WTC11 (cell line): ENCODE data around the gene ITPR2. TPM values are rescaled to one million over a fixed set of nuclear protein-coding genes. Genes with fewer than 3 reads are reported as not detected.
A peak's percentile ranks its signal among the peaks of the same experiment; 100 is the strongest.

Source experiments
- ATAC-seq: fragments of 200-7000 bp; cut with Tn5 transposase; 2 replicates; pipeline ENCODE4 v1.10.0; 2021; ENCODE audit warnings: mild to moderate bottlenecking, moderate library complexity
- CTCF ChIA-PET: fragments of 300-600 bp; sonication (Branson Sonifier 250); formaldehyde crosslinking; loops from one replicate; lab custom pipeline; 2021; ENCODE audit warnings: antibody characterized with exemption; lab: Charles Lee
- POLR2A ChIA-PET: fragments of 350-600 bp; sonication (Branson Sonifier 250); formaldehyde crosslinking; loops from one replicate; lab custom pipeline; 2021; ENCODE audit warnings: antibody characterized with exemption; lab: Charles Lee
- DNase-seq: peaks from one replicate; pipeline ENCODE4 v3.0.0; 2021; ENCODE audit warnings: low spot score
- H3K27ac Mint-ChIP-seq: 2 replicates; pipeline ENCODE4 v1.8.0; 2021; ENCODE audit warnings: mixed read lengths
- H3K27me3 Mint-ChIP-seq: 2 replicates; pipeline ENCODE4 v1.8.0; 2021; ENCODE audit warnings: low read depth, mild to moderate bottlenecking, moderate library complexity, mixed read lengths
- H3K36me3 Mint-ChIP-seq: 2 replicates; pipeline ENCODE4 v1.8.0; 2021; ENCODE audit warnings: mixed read lengths
- H3K4me1 Mint-ChIP-seq: 2 replicates; pipeline ENCODE4 v1.8.0; 2022; ENCODE audit warnings: mixed read lengths
- H3K4me3 Mint-ChIP-seq: 2 replicates; pipeline ENCODE4 v1.8.0; 2021; ENCODE audit warnings: mild to moderate bottlenecking, moderate library complexity, mixed read lengths
- H3K9me3 Mint-ChIP-seq: 2 replicates; pipeline ENCODE4 v1.8.0; 2021; ENCODE audit warnings: mixed read lengths
- CREB1 ChIP-seq: sonication (generic); formaldehyde crosslinking; IDR thresholded peaks from 2 replicates; pipeline ENCODE4 v1.8.0; 2023; ENCODE audit warnings: mild to moderate bottlenecking, missing genetic modification reagents
- ETV6 ChIP-seq: sonication (generic); formaldehyde crosslinking; IDR thresholded peaks from 2 replicates; pipeline ENCODE4 v1.8.1; 2022; ENCODE audit warnings: mild to moderate bottlenecking, missing genetic modification reagents
- FOXK1 ChIP-seq: sonication (generic); formaldehyde crosslinking; IDR thresholded peaks from 2 replicates; pipeline ENCODE4 v1.8.0; 2022; ENCODE audit warnings: mild to moderate bottlenecking, moderate library complexity, missing genetic modification reagents
- MYBL2 ChIP-seq: sonication (generic); formaldehyde crosslinking; IDR thresholded peaks from 2 replicates; pipeline ENCODE4 v1.8.1; 2023; ENCODE audit warnings: mild to moderate bottlenecking, moderate library complexity, missing genetic modification reagents
- OVOL2 ChIP-seq: fragments of 250-450 bp; sonication (Bioruptor Pico); IDR thresholded peaks from 2 replicates; pipeline ENCODE4 v1.9.0; 2021; ENCODE audit warnings: mild to moderate bottlenecking, borderline replicate concordance
- total RNA-seq: library from RNA; stranded (reverse); gene quantifications from 3 replicates; pipeline ENCODE4 v1.2.3, GENCODE V29; 2021
- TF ChIP-seq, protein P1 (sequence below): fragments of 250-450 bp; sonication (Bioruptor Pico); IDR thresholded peaks from 2 replicates; pipeline ENCODE4 v1.9.0; 2021; ENCODE audit warnings: mild to moderate bottlenecking, borderline replicate concordance
- TF ChIP-seq, protein P2 (sequence below): fragments of 250-450 bp; sonication (Bioruptor Pico); IDR thresholded peaks from 2 replicates; pipeline ENCODE4 v1.9.0; 2021; ENCODE audit warnings: mild to moderate bottlenecking
- TF ChIP-seq, protein P3 (sequence below): sonication (generic); formaldehyde crosslinking; IDR thresholded peaks from 2 replicates; pipeline ENCODE4 v1.8.0; 2023; ENCODE audit warnings: missing genetic modification reagents, mild to moderate bottlenecking, borderline replicate concordance
- TF ChIP-seq, protein P4 (sequence below): sonication (generic); formaldehyde crosslinking; IDR thresholded peaks from 2 replicates; pipeline ENCODE4 v1.8.0; 2022; ENCODE audit warnings: mild to moderate bottlenecking, missing genetic modification reagents
- TF ChIP-seq, protein P5 (sequence below): sonication (generic); formaldehyde crosslinking; IDR thresholded peaks from 2 replicates; pipeline ENCODE4 v1.8.1; 2023; ENCODE audit warnings: mild to moderate bottlenecking, missing genetic modification reagents

ITPR2 gene
- total RNA-seq, 1 experiment from 2014 or later, result 50.7 TPM

DNA sequence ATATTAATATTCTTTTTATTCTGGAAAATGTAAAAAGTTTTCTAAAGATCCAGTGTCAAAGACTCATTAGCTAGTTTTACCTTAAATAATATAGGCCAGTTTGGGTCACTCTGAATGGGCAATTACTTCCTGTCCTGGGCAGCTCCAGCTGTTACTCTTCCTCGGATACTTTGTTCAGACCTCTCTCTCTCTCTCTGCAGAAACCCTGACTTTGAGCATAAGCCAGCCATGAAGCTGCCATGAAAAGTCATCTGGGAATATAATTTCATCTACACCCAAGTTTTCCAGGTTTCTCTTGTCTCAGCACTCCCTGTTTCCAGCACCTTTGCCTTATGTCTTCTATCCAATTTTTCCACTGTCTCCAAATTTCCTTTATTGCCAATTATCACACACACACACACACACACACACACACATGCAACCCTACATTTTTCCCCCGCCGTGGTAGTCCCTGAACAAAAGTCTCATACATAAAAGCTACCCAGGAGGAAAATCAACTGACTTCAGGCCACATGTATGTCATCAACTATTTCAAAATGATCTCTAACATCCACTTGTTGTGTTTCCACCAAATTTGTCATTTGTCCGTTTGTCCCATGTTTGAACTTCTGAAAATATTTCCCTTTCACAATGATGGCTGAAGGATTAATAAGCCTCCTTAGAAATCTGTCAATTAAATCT is 319.5 kb downstream of the ITPR2 start (continued):
- TF ChIP-seq, protein P1, sequence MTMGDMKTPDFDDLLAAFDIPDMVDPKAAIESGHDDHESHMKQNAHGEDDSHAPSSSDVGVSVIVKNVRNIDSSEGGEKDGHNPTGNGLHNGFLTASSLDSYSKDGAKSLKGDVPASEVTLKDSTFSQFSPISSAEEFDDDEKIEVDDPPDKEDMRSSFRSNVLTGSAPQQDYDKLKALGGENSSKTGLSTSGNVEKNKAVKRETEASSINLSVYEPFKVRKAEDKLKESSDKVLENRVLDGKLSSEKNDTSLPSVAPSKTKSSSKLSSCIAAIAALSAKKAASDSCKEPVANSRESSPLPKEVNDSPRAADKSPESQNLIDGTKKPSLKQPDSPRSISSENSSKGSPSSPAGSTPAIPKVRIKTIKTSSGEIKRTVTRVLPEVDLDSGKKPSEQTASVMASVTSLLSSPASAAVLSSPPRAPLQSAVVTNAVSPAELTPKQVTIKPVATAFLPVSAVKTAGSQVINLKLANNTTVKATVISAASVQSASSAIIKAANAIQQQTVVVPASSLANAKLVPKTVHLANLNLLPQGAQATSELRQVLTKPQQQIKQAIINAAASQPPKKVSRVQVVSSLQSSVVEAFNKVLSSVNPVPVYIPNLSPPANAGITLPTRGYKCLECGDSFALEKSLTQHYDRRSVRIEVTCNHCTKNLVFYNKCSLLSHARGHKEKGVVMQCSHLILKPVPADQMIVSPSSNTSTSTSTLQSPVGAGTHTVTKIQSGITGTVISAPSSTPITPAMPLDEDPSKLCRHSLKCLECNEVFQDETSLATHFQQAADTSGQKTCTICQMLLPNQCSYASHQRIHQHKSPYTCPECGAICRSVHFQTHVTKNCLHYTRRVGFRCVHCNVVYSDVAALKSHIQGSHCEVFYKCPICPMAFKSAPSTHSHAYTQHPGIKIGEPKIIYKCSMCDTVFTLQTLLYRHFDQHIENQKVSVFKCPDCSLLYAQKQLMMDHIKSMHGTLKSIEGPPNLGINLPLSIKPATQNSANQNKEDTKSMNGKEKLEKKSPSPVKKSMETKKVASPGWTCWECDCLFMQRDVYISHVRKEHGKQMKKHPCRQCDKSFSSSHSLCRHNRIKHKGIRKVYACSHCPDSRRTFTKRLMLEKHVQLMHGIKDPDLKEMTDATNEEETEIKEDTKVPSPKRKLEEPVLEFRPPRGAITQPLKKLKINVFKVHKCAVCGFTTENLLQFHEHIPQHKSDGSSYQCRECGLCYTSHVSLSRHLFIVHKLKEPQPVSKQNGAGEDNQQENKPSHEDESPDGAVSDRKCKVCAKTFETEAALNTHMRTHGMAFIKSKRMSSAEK (CRISPR knock-in tag), result no peak
- TF ChIP-seq MYBL2 (CRISPR knock-in tag), result no peak

DNA sequence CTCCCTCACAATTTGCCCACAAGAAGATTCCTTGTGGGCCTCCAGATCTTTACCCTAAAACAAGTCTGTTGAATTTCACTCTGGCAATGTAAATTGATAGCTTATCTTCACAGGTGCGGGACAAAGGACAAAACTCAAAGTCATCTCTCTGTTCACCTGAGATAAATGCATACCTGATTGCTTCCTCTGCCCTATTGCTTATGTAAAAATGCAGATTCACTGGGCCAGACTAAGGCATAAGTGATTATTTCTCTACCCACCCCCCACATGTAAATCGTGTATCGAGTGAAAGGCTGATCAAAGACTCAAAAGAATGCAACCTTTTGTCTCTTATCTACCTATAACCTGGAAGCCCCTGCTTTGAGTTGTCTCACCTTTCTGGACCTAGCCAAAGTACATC is 320.8 kb downstream of the ITPR2 start:
- ChIA-PET POLR2A (no interaction called here), CTCF (interaction anchor here (1.0 kb wide), 2 partner anchors 9 to 13 kb away, joined by 4 to 5 read pairs; no protein-coding TSS in a partner anchor)
- H3K4me1 Mint-ChIP-seq, result peaks cover 75% of the 10 kb centered on the region
- no peaks in the 10 kb centered on the region for H3K36me3 Mint-ChIP-seq
- no peaks in the 10 kb centered on the region for H3K9me3 Mint-ChIP-seq
- TF ChIP-seq OVOL2, result no peak
- TF ChIP-seq, protein P2, sequence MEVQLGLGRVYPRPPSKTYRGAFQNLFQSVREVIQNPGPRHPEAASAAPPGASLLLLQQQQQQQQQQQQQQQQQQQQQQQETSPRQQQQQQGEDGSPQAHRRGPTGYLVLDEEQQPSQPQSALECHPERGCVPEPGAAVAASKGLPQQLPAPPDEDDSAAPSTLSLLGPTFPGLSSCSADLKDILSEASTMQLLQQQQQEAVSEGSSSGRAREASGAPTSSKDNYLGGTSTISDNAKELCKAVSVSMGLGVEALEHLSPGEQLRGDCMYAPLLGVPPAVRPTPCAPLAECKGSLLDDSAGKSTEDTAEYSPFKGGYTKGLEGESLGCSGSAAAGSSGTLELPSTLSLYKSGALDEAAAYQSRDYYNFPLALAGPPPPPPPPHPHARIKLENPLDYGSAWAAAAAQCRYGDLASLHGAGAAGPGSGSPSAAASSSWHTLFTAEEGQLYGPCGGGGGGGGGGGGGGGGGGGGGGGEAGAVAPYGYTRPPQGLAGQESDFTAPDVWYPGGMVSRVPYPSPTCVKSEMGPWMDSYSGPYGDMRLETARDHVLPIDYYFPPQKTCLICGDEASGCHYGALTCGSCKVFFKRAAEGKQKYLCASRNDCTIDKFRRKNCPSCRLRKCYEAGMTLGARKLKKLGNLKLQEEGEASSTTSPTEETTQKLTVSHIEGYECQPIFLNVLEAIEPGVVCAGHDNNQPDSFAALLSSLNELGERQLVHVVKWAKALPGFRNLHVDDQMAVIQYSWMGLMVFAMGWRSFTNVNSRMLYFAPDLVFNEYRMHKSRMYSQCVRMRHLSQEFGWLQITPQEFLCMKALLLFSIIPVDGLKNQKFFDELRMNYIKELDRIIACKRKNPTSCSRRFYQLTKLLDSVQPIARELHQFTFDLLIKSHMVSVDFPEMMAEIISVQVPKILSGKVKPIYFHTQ (CRISPR knock-in tag), result no peak
- TF ChIP-seq, protein P3, sequence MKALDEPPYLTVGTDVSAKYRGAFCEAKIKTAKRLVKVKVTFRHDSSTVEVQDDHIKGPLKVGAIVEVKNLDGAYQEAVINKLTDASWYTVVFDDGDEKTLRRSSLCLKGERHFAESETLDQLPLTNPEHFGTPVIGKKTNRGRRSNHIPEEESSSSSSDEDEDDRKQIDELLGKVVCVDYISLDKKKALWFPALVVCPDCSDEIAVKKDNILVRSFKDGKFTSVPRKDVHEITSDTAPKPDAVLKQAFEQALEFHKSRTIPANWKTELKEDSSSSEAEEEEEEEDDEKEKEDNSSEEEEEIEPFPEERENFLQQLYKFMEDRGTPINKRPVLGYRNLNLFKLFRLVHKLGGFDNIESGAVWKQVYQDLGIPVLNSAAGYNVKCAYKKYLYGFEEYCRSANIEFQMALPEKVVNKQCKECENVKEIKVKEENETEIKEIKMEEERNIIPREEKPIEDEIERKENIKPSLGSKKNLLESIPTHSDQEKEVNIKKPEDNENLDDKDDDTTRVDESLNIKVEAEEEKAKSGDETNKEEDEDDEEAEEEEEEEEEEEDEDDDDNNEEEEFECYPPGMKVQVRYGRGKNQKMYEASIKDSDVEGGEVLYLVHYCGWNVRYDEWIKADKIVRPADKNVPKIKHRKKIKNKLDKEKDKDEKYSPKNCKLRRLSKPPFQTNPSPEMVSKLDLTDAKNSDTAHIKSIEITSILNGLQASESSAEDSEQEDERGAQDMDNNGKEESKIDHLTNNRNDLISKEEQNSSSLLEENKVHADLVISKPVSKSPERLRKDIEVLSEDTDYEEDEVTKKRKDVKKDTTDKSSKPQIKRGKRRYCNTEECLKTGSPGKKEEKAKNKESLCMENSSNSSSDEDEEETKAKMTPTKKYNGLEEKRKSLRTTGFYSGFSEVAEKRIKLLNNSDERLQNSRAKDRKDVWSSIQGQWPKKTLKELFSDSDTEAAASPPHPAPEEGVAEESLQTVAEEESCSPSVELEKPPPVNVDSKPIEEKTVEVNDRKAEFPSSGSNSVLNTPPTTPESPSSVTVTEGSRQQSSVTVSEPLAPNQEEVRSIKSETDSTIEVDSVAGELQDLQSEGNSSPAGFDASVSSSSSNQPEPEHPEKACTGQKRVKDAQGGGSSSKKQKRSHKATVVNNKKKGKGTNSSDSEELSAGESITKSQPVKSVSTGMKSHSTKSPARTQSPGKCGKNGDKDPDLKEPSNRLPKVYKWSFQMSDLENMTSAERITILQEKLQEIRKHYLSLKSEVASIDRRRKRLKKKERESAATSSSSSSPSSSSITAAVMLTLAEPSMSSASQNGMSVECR (CRISPR knock-in tag), result no peak
- no peak for DNase-seq
- no peaks in the 10 kb centered on the region for H3K27me3 Mint-ChIP-seq
- peak overlapping the region; percentile 93 for H3K27ac Mint-ChIP-seq
- ATAC-seq, result no peak
- H3K4me3 Mint-ChIP-seq, result 0 out of 2 replicates have a peak overlapping the region, but pooled peaks have one; percentile 6

DNA sequence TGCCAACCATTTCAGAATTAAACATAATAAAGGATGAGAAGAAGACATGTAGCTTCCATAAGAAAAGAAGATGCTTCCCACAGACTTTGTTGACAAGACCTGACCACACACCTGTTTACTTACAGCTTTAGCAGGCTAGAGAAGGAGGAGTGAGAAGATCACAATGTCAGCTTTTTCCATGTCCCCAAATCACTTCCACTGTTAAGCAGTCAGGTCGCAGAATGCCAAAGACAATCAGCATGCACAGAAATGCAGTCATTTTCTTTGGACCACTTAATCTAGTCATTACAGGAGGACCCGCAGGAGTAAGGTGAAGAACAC is 322.7 kb downstream of the ITPR2 start:
- POLR2A ChIA-PET, result interaction anchor here (0.6 kb wide), 1 partner anchor 137 kb away, joined by 3 read pairs; no protein-coding TSS in a partner anchor
- ATAC-seq (peak; percentile 85), DNase-seq (no peak)
- Mint-ChIP-seq H3K4me3 (peak overlapping the region; percentile 33), H3K4me1 (peaks cover 73% of the 10 kb centered on the region), H3K36me3 (peaks cover under 1% of the 10 kb centered on the region; the same call in 1 of the 2 replicates), H3K27me3 (no peaks in the 10 kb centered on the region), H3K9me3 (peaks cover under 1% of the 10 kb centered on the region; the same call in 1 of the 2 replicates), H3K27ac (peak overlapping the region; percentile 98)
- CTCF ChIA-PET, result interaction anchor here (0.8 to 1.7 kb wide), 2 partner anchors 104 to 108 kb away, joined by 3 to 6 read pairs; no protein-coding TSS in a partner anchor
- TF ChIP-seq ETV6 (CRISPR knock-in tag), result 0 out of 2 replicates have a peak, but pooled peaks have one; percentile 17
- TF ChIP-seq, protein P4, sequence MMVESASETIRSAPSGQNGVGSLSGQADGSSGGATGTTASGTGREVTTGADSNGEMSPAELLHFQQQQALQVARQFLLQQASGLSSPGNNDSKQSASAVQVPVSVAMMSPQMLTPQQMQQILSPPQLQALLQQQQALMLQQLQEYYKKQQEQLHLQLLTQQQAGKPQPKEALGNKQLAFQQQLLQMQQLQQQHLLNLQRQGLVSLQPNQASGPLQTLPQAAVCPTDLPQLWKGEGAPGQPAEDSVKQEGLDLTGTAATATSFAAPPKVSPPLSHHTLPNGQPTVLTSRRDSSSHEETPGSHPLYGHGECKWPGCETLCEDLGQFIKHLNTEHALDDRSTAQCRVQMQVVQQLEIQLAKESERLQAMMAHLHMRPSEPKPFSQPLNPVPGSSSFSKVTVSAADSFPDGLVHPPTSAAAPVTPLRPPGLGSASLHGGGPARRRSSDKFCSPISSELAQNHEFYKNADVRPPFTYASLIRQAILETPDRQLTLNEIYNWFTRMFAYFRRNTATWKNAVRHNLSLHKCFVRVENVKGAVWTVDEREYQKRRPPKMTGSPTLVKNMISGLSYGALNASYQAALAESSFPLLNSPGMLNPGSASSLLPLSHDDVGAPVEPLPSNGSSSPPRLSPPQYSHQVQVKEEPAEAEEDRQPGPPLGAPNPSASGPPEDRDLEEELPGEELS (CRISPR knock-in tag), result peak; percentile 84; the same call in 1 of the 2 replicates
- peak; percentile 66 for TF ChIP-seq FOXK1 (CRISPR knock-in tag)
- no peak for TF ChIP-seq CREB1 (CRISPR knock-in tag)
- TF ChIP-seq, protein P5, sequence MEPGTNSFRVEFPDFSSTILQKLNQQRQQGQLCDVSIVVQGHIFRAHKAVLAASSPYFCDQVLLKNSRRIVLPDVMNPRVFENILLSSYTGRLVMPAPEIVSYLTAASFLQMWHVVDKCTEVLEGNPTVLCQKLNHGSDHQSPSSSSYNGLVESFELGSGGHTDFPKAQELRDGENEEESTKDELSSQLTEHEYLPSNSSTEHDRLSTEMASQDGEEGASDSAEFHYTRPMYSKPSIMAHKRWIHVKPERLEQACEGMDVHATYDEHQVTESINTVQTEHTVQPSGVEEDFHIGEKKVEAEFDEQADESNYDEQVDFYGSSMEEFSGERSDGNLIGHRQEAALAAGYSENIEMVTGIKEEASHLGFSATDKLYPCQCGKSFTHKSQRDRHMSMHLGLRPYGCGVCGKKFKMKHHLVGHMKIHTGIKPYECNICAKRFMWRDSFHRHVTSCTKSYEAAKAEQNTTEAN (CRISPR knock-in tag), result no peak
